ENCODE data around the gene NEDD4L.

Gene NEDD4L

GRCh38 chr18:58114766-58115165, 70.7 kb downstream of the NEDD4L start (continued):
- TF ChIP-seq HOXD13 (CRISPR knock-in tag; IDR thresholded peaks at IDR 0.05; ENCODE audit: borderline replicate concordance) (no peak), ZNF645 (tag by site-specific recombination; IDR thresholded peaks at IDR 0.05) (no peak), ZNF140 (tag by site-specific recombination; IDR thresholded peaks at IDR 0.05) (no peak), ZNF426 (tag by site-specific recombination; IDR thresholded peaks at IDR 0.05) (no peak), ZBTB48 (tag by site-specific recombination; IDR thresholded peaks at IDR 0.05) (no peak), TRIM28 (IDR thresholded peaks at IDR 0.05; ENCODE audit: borderline replicate concordance, low read length) (no peak), ZNF529 (tag by site-specific recombination; IDR thresholded peaks at IDR 0.05; ENCODE audit: insufficient replicate concordance) (no peak), ZNF138 (tag by site-specific recombination; IDR thresholded peaks at IDR 0.05; ENCODE audit: borderline replicate concordance) (no peak)

- H3K27ac ChIP-seq (ENCODE audit: extremely low read depth, low read depth, low read length) = no peak overlapping the region
- no peaks in the 10 kb centered on the region for H3K36me3 ChIP-seq (ENCODE audit: control insufficient read depth in 2 of 2, insufficient read depth in 1 of 2, low read length in 2 of 2)
- POLR2A ChIA-PET = no interaction called here
- H3K9me3 ChIP-seq (ENCODE audit: control insufficient read depth, insufficient read depth, low read depth, low read length) = no peaks in the 10 kb centered on the region
- peak; percentile 67; the same call in 1 of the 2 replicates for TF ChIP-seq REST (tag by site-specific recombination; IDR thresholded peaks at IDR 0.05)
- TF ChIP-seq PRDM10 (tag by site-specific recombination; IDR thresholded peaks at IDR 0.05) = no peak
- TF ChIP-seq ZNF549 (tag by site-specific recombination; IDR thresholded peaks at IDR 0.05) = no peak
- TF ChIP-seq ZNF664 (tag by site-specific recombination; IDR thresholded peaks at IDR 0.05) = no peak
- H3K4me3 ChIP-seq (ENCODE audit: low read depth, low read length) = no peak overlapping the region
- H3K4me1 ChIP-seq (ENCODE audit: control insufficient read depth, insufficient read depth, low read length) = 0 out of 2 replicates have a peak, but pooled peaks cover 2% of the 10 kb centered on the region
- CTCF ChIA-PET = interaction anchor here (0.7 to 8.1 kb wide), 10 partner anchors 9 to 158 kb away, joined by 3 to 100 read pairs (median 3); partner anchors contain the start of gene NEDD4L
These were observed 72.8 kb downstream of the NEDD4L start for GRCh38 chr18:58116818-58117217.

GRCh38 chr18:58117786-58118403, 73.9 kb downstream of the NEDD4L start:
- TF ChIP-seq ZFHX2 (tag by site-specific recombination; conservative IDR thresholded peaks at IDR 0.05) (no peak), SP3 (tag by site-specific recombination; IDR thresholded peaks at IDR 0.05) (no peak), OSR2 (tag by site-specific recombination; IDR thresholded peaks at IDR 0.05) (no peak), SP2 (tag by site-specific recombination; IDR thresholded peaks at IDR 0.05) (no peak), ZNF561 (tag by site-specific recombination; IDR thresholded peaks at IDR 0.05; ENCODE audit: borderline replicate concordance) (no peak), RBAK (tag by site-specific recombination; IDR thresholded peaks at IDR 0.05) (no peak)
- CTCF ChIA-PET = interaction anchor here (0.5 to 8.1 kb wide), 12 partner anchors 8 to 236 kb away, joined by 3 to 100 read pairs (median 4); partner anchors contain the start of gene NEDD4L
- H3K4me1 ChIP-seq (ENCODE audit: control insufficient read depth, insufficient read depth, low read length) = 0 out of 2 replicates have a peak, but pooled peaks cover 2% of the 10 kb centered on the region
- H3K27ac ChIP-seq (ENCODE audit: extremely low read depth, low read depth, low read length) = no peak overlapping the region
- no peaks in the 10 kb centered on the region for H3K9me3 ChIP-seq (ENCODE audit: control insufficient read depth, insufficient read depth, low read depth, low read length)
- no peak overlapping the region for H3K4me3 ChIP-seq (ENCODE audit: low read depth, low read length)
- no peaks in the 10 kb centered on the region for H3K36me3 ChIP-seq (ENCODE audit: control insufficient read depth in 2 of 2, insufficient read depth in 1 of 2, low read length in 2 of 2)
- POLR2A ChIA-PET = no interaction called here
